HUDEP-2 (cell line): Measurements from ENCODE around the gene ANKS1B.

Source experiments
- DNase-seq, 76 experiments: peaks; one replicate each; lab custom pipeline; 2025; ENCODE audit not compliant: unreplicated experiment in 76 of 76; lab: John Stamatoyannopoulos, UW

Gene ANKS1B

DNA sequence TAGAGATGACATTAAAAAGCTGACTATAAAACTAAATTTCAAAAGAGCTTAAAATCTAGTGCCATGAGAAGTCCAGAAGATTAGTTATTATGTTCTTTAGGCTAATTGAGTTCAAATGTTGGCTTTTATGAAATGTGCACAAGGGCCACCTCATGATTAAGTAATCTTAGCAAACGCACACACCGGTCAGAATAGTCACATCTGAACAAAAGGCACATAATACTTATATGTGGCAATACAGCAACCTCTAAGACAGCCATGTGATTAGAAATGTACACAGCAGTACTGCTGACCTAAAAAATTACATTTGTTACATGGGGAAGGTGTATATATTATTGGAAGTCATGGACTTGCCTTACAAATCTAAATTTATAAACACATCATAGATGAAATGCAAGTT is 681.9 kb downstream of the ANKS1B start:
- no peak for DNase-seq

DNA sequence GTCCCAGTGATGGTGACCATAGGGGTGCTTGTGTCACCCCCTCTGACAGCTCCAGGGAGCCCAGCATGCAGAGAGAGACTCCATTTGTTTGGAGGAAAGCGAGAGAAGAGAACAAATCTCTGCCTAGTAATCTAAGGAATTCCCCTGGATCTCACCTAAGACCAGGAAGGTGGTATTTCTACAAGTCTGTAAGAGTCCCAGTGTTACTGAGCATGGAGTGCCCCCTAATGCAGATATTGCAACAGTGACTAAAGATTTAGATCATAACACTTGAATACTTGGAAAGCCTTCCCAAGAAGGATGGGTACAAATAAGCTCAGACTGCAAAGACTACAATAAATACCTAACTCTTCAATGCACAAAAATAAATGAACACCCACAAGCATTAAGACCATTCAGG is 697.6 kb downstream of the ANKS1B start:
- no peak for DNase-seq

DNA sequence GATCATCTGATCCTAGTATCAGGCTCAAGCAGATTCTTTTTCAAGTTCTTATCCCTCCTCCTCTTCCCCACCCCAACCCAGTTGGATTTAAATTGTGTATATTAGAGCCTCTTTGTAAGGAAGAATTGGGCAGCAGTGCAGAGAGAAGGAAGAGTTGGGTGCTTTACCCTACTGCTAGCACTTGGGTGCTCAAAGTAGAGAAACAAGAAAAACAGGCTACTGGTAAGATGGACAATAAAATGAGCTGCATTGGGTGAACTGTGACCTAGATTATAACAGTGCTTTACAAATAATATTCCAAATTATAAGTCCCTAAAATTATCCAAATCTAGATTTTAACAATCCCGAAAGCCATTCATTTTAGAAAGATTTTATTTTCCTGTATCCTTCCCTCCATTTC is 700.6 kb downstream of the ANKS1B start:
- no peak for DNase-seq

DNA sequence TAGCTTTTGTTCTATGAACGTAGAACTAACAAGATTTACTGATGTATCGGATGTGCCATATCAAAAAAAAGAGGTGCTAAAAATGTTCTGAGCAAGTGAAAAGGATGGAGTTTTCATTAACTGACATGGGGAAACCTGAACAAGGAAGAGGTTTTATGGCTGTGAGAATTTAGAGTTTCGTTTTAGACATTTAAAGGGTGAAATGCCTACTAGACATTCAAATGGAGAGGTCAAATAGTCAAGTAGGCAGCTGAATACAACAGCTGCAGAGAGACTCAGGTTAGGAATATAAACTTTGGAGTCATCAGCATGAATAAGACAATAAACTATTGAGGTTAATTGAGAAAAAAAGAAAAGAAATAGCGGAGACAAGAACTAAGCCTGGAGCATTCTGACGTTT is 702.1 kb downstream of the ANKS1B start:
- DNase-seq, result no peak

DNA sequence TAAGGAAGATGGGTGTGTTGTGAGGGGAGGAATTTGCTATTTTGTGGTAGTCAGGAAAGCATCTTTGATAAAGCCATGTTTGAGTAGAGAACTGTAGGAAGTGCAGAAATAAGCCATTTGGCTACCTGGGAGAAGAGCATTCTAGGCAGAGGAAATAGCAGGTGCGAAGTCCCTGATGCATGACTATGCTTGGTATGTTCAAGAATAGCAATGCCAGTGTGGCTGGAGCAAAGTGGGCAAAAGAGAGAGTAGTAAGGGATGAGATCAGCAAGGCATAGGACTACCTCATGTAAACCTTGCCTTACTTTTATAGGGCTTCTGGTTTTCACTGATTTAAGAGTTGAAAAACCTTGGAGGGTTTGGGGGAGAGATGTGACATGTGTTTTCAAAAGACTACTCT is 702.6 kb downstream of the ANKS1B start:
- no peak for DNase-seq

DNA sequence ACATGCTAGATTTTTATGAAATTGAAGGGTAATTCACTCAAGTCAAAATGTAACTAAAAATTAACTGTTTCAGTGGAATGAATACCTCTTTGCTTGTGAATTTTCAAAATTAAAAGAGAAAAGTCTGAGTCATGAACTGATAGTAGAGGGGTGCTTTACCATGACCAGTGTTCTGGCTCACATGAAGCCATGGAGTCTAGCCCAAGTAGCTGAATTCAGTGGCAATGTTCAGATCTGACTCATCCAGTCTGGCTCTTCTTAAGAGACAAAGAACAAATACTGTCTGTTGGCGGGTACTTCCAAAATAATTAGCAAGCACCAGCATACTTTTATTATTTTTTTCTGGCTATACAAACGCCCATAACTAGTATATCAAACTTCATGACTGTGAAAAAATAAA is 703.5 kb downstream of the ANKS1B start:
- no peak for DNase-seq

DNA sequence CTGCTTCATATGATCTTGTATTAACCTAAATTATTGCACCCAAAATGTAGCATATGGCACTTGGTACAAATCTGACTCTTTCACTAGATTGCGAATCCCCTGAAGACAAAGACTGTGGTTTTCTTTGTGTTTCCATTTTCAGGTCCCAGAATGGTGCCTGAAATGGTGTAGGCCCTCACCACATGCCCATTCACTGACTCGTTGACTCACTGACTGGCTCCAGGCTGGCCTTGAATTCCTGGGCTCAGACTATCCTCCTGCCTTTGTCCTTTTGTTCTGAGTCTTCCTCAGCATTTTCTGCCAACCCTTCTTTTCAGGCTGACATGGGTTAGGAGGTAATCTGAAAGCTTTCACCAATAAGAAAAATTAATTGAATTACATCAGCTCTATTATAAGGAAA is 705.8 kb downstream of the ANKS1B start:
- DNase-seq, result no peak

DNA sequence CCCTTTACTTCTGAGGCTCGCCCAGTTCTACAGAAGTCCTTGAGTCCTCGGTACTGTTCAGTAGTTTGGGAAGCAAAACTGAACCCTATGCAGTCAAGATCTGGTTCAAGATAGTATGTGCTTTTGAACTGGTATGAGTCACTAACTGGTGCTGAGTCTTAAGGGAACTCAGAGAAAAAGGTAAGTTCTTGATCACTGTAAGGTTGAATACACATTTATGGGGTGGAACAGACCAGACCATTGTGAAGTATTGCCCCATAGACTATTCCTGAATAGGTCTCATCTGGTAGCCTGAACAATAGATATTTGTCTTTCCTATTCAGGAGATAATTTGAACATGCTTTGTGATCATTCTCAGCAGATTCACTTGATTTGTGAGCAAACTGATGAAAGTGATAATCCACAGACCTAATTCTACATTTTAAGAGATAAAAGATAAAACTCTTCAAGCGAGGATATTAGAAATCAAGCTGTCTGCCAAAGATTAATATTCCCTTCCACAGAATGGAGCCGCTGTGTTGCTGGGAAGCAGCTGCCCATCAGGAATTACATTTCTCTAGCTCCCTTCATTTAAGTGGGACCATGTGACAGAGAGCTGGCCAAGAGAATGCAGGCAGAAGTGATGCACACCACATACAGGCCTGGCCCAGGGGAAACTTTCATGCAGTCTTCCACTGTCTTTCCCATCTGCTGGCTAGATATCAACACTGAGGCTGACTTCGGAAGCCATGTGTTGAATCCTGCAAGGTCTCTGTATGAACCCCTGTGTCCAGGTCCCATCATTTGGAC is 707.0 kb downstream of the ANKS1B start:
- no peak for DNase-seq

DNA sequence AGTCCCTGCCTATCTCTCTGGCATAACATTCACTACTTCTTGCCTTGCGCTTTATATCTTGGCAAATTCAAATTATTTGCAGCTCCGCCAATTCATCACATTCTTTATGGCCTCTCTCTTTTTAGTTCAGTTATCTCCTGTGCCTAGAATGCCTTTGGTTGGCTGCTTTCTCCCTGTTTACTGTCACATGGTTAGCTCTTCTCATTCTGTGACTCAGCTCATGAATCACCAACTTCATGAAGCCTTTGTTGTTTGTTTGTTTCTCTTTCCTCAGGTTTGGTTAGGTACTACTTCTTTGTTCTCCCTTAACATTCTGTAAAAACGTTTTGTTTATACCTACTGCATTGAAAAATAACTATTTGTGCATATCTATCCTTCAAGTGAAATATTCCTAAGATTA is 713.7 kb downstream of the ANKS1B start:
- DNase-seq, result no peak

DNA sequence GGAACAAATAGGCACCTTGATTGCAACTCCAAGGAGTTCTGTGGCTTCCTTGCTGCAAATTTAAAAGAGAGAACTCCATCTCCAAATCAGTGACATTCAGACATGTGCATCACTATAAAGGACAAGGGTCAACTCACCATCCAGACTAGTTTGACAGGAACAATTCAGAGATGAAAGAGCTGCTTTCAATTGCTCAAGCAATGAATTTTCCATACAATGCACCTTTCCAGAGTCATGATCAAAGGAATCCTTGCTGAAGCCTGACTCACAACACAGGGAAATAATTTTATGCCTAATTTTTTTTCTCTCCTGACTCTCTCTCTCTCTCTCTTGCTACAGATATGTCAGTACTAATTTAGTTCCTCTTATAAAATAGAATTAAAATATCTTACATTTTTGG is 717.7 kb downstream of the ANKS1B start:
- DNase-seq, result no peak

DNA sequence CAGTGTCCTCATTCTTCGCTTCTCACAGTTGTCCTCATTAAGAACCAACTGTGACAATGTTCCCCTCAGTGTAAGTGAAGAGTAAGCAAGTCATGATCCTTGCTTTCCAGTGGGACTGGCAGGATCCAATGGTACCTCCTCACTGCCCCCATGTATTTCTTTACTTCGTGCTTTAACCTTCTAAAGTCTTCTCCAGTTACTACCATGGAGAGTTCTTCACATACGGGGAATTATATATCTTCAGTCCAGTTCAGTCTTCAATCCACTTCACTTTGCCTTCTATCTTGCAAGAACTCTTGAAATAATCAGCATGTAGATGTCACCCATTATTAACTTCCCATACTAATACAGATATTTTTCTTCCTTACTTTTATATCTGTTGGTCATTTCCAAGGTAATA is 719.1 kb downstream of the ANKS1B start:
- no peak for DNase-seq

DNA sequence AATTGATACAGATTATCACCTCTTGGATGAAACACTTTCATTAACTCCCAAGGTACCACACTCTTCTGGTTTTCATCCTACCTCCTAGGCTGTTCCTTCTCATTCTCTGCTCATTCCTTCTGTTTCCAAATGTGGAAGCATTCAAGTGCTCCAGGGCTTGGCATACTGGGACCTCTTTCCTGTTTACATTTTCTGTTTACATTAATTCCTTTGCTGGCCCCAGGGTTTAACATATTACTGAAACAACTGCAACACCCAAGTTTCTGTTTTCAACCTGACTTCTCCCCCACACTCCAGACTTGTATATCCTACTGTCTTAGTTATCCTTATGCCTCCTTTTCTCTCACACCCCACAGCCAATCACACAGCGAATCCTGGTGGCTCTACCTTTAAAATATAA is 723.5 kb downstream of the ANKS1B start:
- no peak for DNase-seq

DNA sequence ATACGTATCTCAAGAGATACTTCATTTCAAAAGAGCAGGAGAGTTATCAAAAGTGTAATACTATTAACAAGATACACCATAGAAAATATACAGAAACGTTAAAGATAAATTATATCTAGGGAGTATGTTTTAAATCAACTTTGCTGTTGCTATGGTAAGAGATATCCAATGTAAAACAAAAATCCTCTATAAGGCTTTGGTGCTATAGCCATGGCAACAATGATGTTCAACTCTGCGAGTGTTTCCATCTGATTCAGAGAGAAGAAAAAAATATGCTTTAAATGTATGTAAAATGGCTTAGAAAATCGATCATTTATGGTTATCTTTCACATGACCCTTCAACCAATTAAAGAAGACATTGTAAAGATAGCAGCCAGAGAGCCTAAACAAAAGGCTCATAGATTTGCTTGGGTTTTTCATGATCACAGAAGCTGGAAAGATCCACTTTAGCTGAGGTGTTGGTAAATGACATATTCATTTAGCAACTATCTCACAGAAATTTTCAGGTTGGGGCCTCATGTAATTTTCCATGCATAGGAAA is 724.2 kb downstream of the ANKS1B start:
- DNase-seq, result no peak

DNA sequence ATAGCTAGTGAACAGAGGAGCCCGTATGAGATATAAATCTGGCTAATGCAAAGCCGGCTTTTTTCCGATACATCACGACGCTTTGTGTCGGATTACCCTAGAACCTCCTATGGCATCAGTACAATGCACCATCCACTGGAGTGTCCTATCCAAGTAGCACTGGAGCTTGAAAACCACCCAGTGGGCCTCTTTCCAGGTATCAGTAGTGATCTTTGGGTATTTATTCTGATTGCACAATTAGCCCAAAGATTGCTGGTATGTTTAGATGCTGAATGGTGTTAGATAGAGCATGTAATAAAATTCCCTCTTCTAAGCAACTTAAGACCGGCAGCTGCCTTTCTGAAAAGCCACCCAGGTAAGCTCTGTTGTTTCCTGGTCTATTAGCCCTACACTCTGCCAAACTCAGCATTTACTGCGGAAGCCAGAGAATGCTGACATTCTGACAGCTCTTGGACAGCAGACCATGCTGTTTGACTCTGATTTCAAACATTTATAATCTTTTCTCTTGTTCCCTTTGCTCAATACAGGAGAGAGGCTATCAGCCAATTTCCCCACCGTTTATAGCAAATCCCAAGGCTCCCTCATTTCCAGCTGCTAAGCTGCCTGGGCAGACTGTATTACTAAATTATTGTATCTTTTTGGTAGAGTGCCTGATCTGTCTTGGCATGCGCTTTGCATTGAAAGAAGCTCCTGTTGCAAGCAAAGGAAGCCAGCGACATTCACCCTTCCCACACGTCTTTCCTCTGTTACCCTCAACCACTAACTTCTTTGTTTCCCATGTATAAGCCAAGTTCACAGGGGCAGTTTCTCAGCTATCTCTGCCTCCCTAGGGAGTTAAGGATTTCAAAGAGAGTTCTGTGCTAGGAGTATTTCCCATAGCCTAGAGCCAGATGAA is 725.4 kb downstream of the ANKS1B start:
- no peak for DNase-seq

DNA sequence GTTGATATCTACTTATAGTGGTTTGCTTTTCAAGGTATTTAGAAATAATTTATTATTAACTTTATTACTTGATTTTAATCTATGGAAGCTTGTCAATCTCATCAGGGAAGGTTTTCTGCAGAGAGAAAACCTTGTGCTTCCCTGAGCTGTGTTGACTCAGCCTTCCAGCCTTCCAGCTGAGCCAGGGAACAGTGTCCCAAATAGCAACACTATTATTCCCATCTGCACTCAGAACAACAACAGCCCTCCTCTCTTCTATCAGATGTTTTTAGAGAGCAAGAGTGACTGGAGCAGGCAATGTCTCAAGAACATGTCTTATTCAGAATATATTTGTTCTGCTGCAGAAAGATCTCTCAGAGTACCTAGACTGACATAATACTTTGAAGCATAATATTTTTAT is 727.1 kb downstream of the ANKS1B start:
- DNase-seq, result no peak

DNA sequence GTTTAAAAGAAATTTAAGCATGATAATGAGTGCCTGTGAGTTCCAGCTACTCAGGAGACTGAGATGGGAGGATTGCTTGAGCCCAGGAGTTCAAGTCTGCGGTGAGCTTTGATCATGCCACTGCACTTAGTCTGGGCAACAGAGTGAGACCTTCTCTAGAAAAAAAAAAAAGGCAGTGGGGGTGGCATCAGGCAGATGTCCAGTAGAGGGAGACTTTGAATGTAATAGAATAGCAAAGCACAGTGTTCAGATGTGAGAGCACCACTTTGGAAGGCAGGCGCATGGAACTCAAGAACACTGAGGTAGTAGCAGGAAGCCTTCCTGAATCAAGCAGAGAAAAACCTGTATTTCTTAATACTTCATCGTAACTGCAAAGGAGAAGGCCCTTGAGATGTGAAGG is 731.7 kb downstream of the ANKS1B start:
- DNase-seq, result peak in 1 of 76 experiments; percentile 0

DNA sequence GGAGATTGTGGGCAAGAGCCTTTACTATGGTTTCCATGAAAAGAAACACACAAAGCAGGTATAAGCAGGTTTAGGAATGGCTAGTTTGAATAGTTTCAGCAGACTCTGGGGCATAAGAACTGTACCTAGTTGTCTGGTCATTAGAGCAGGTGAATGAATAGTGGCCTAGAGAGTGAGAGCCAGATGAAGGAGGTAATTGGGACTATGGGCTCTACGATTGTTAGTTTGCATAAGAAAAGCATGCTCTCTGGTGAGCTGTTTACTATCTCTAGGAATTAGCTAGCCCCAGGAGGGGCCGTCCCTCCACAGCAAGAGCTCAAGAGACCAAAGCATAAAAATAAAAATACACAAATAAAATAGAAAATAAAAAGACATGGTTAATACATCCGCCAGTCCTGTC is 734.6 kb downstream of the ANKS1B start:
- no peak for DNase-seq

DNA sequence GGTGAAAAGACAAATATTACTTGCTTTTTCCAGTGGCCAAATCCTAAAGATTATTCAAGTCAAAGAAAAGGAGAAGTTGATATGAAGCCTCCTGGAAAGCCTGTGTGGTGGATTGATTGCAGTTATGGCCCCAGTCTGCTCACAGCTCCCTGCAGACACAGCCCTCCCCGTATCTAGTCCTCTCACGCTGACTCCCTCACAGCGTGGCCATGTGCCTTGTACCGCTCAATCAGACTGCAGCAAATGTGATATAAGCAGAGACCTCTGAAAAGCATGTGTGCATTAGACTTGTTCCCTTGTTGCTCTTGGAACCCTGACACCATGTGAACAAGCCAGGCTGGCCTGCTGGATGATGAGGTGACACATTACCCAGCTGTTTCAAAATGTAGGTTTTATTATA is 735.2 kb downstream of the ANKS1B start:
- DNase-seq, result peak in 1 of 76 experiments; percentile 8

DNA sequence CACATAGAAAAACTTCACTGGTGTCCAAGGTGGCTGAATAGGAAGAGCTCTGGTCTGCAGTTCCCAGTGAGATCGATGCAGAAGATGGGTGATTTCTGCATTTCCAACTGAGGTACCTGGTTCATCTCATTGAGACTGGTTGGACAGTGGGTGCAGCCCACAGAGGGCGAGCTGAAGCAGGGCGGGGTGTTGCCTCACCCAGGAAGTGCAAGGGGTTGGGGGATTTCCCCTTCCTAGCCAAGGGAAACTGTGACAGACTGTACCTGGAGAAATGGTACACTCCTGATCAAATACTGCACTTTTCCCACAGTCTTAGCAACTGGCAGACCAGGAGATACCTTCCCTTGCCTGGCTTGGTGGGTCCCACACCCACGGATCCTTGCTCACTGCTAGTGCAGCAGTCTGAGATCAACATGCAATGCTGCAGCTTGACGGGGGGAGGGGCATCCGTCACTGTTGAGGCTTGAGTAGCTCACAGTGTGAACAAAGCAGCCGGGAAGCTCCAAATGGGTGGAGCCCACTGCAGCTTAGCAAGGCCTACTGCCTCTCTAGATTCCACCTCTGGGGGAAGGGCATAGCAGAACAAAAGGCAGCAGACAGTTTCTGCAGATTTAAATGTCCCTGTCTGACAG is 746.7 kb downstream of the ANKS1B start:
- DNase-seq, result peak in 1 of 76 experiments; percentile 0

DNA sequence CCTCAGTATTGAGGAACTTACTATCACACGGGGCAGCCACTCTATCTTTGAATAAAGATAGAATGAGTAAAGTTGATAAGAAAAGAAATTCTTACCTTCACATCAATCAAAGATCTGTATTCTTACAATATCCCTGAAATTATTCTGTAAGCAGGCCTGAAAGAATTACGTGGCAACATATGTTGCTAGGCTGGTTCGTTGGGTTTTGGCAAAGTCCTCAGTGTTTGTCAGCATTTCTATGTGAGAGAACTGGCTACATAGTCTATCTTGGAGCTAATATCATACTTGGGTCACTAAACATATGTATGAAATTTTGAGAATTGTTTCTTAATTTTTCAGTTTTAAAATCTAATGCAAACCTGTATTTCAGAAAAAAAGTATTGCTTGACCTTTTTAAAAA is 749.4 kb downstream of the ANKS1B start:
- no peak for DNase-seq

DNA sequence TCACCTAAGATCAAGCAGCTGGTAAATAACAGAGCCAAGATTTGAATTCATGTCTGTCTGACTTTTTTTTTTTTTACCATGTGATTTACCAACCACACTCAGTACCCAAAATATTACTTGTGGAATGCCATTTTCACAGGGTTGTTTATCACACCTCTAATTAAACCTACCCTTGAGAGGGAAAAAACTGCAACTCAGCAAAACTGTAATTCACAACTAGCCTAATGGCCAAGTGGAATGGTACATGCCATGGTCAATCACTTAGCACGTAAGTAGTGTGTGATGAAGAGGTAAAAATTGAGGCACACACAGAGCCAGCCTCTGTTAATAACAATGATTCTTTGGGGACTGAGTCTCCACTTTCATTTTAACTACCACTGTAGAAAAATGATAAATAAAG is 750.0 kb downstream of the ANKS1B start:
- no peak for DNase-seq
